Neural cell (in vitro differentiated cells): ENCODE results near the gene PSENEN. TPM values are rescaled to one million over a fixed set of nuclear protein-coding genes. Genes with fewer than 3 reads are reported as not detected.

Experiments
- H2AFZ ChIP-seq: fragments of 200-600, 300-800 bp; sonication (generic), shearing (Covaris generic); 2 replicates; pipeline ENCODE4 v1.6.0; 2014; ENCODE audit warnings: low read depth, mild to moderate bottlenecking, antibody characterized with exemption, low read length, moderate library complexity
- H3F3A ChIP-seq: fragments of 200-600 bp; shearing (Covaris generic); 2 replicates; pipeline ENCODE4 v1.6.1; 2016; ENCODE audit warnings: mild to moderate bottlenecking, moderate library complexity, mixed read lengths, antibody characterized with exemption, low read length; ENCODE audit not compliant: insufficient read depth, poor library complexity, severe bottlenecking
- H3K27ac ChIP-seq: fragments of 200-600, 300-800 bp; sonication (generic), shearing (Covaris generic); 2 replicates; pipeline ENCODE4 v1.5.1; 2014; ENCODE audit warnings: mild to moderate bottlenecking, low read length, moderate library complexity
- H3K27me3 ChIP-seq: fragments of 300-800, 200-600 bp; sonication (generic), shearing (Covaris generic); 2 replicates; pipeline ENCODE4 v1.6.0; 2014; ENCODE audit warnings: mild to moderate bottlenecking, low read depth, low read length, moderate library complexity; ENCODE audit not compliant: insufficient read depth
- H3K36me3 ChIP-seq: fragments of 300-800, 200-600 bp; sonication (generic), shearing (Covaris generic); 2 replicates; pipeline ENCODE4 v1.5.1; 2014; ENCODE audit warnings: mild to moderate bottlenecking, antibody characterized with exemption, low read length, moderate library complexity; ENCODE audit not compliant: insufficient read depth
- H3K4me2 ChIP-seq: fragments of 300-800, 200-600 bp; sonication (generic), shearing (Covaris generic); 2 replicates; pipeline ENCODE4 v1.6.0; 2014; ENCODE audit warnings: mild to moderate bottlenecking, low read length
- H3K4me3 ChIP-seq: fragments of 300-800, 200-600 bp; sonication (generic), shearing (Covaris generic); 2 replicates; pipeline ENCODE4 v1.5.1; 2014; ENCODE audit warnings: mild to moderate bottlenecking, low read length, moderate library complexity
- H3K79me2 ChIP-seq: fragments of 200-600 bp; shearing (Covaris generic); replicated peaks from 2 replicates; pipeline ENCODE4 v1.6.0; 2014; ENCODE audit warnings: mild to moderate bottlenecking, low read length, moderate library complexity; ENCODE audit not compliant: insufficient read depth
- H3K9ac ChIP-seq: fragments of 300-800, 200-600 bp; sonication (generic), shearing (Covaris generic); 2 replicates; pipeline ENCODE4 v1.6.1; 2016; ENCODE audit warnings: mild to moderate bottlenecking, low read length, mixed read lengths
- H3K9me2 ChIP-seq: fragments of 200-600 bp; shearing (Covaris generic); 2 replicates; pipeline ENCODE4 v1.6.1; 2016; ENCODE audit warnings: mild to moderate bottlenecking, low read length, mixed read lengths; ENCODE audit not compliant: insufficient read depth
- H3K9me3 ChIP-seq: fragments of 200-600, 300-800 bp; sonication (generic), shearing (Covaris generic); 2 replicates; pipeline ENCODE4 v1.6.1; 2016; ENCODE audit warnings: mild to moderate bottlenecking, mixed run types, low read length, moderate library complexity, mixed read lengths
- H4K20me1 ChIP-seq: fragments of 200-600 bp; shearing (Covaris generic); 2 replicates; pipeline ENCODE4 v1.6.1; 2016; ENCODE audit warnings: mild to moderate bottlenecking, mixed run types; ENCODE audit not compliant: insufficient read depth
- EP300 ChIP-seq: fragments of 450-650 bp; conservative IDR thresholded peaks from 2 replicates; pipeline ENCODE4 v1.6.1; 2014; ENCODE audit warnings: antibody characterized with exemption, mild to moderate bottlenecking, moderate library complexity; ENCODE audit not compliant: poor library complexity, severe bottlenecking
- EZH2 ChIP-seq: fragments of 200-600, 300-800 bp; shearing (Covaris generic), sonication (generic); IDR thresholded peaks from 2 replicates; pipeline ENCODE4 v1.6.1; 2014; ENCODE audit warnings: antibody characterized with exemption, low read length, borderline replicate concordance, mild to moderate bottlenecking; ENCODE audit not compliant: insufficient read depth, poor library complexity, severe bottlenecking
- MXI1 ChIP-seq: fragments of 450-650 bp; conservative IDR thresholded peaks from 2 replicates; pipeline ENCODE4 v1.6.1; 2014; ENCODE audit warnings: antibody characterized with exemption, mild to moderate bottlenecking; ENCODE audit not compliant: poor library complexity, severe bottlenecking
- POLR2AphosphoS5 ChIP-seq: IDR thresholded peaks from 2 replicates; pipeline ENCODE4 v1.6.1; 2012
- RAD21 ChIP-seq: fragments of 450-650 bp; conservative IDR thresholded peaks from 2 replicates; pipeline ENCODE4 v1.6.1; 2014; ENCODE audit warnings: antibody characterized with exemption, mild to moderate bottlenecking, moderate library complexity
- SMC3 ChIP-seq: fragments of 450-650 bp; conservative IDR thresholded peaks from 2 replicates; pipeline ENCODE4 v1.6.1; 2014; ENCODE audit warnings: antibody characterized with exemption, mild to moderate bottlenecking, moderate library complexity; ENCODE audit not compliant: poor library complexity
- TAF1 ChIP-seq: IDR thresholded peaks from 2 replicates; pipeline ENCODE4 v1.6.1; 2012; ENCODE audit warnings: low read depth
- polyA plus RNA-seq: library from polyadenylated mRNA; depleted of rRNA; stranded (reverse); fragments of >200 nt; gene quantifications from 2 replicates; pipeline ENCODE4 v1.2.3, GENCODE V29; 2014
- TF ChIP-seq, protein P1 (sequence below): fragments of 450-650 bp; IDR thresholded peaks from 2 replicates; pipeline ENCODE4 v1.5.1; 2014; ENCODE audit warnings: antibody characterized with exemption, mild to moderate bottlenecking, moderate library complexity; ENCODE audit not compliant: poor library complexity, severe bottlenecking
- TF ChIP-seq, protein P2 (sequence below): IDR thresholded peaks from 2 replicates; pipeline ENCODE4 v1.6.1; 2012; ENCODE audit warnings: borderline replicate concordance

PSENEN gene
- polyA plus RNA-seq, 1 donor from 2014 or later: 46.2 TPM

DNA sequence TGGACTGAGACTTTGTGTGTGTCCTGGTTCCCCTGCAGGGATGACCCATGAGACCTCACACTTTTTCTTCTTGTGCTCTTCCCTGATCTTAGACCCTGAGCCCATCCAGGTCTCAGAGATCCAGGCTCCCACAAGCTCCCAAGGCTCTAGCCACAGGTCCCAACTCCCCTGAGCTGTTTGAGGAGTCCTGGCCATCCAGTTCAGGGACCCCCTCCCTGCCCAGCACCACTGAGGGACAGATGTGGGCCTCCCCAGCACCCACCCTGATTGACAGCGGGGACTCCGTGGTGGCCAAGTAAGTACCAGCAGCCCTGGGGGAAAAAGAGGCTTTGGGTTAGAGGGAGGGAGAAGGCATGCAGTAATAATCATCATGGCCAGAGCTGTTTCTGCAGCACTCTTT, 14.2 kb downstream of the PSENEN start:
- Histone ChIP-seq H3K27me3 (no peaks in the 10 kb centered on the region), H3K9ac (no peak overlapping the region), H3K4me3 (no peak overlapping the region), H3K4me2 (no peak overlapping the region), H3K36me3 (no peaks in the 10 kb centered on the region), H3K9me2 (no peaks in the 10 kb centered on the region), H3K79me2 (peaks cover 15% of the 10 kb centered on the region), H3K9me3 (no peaks in the 10 kb centered on the region), H3K27ac (no peak overlapping the region), H3F3A (no peaks in the 10 kb centered on the region), H4K20me1 (no peaks in the 10 kb centered on the region), H2AFZ (no peak overlapping the region)
- TF ChIP-seq SMC3 (no peak), POLR2AphosphoS5 (no peak), EZH2 (no peak), TAF1 (no peak), RAD21 (no peak), MXI1 (no peak), EP300 (no peak)
- TF ChIP-seq, protein P1, sequence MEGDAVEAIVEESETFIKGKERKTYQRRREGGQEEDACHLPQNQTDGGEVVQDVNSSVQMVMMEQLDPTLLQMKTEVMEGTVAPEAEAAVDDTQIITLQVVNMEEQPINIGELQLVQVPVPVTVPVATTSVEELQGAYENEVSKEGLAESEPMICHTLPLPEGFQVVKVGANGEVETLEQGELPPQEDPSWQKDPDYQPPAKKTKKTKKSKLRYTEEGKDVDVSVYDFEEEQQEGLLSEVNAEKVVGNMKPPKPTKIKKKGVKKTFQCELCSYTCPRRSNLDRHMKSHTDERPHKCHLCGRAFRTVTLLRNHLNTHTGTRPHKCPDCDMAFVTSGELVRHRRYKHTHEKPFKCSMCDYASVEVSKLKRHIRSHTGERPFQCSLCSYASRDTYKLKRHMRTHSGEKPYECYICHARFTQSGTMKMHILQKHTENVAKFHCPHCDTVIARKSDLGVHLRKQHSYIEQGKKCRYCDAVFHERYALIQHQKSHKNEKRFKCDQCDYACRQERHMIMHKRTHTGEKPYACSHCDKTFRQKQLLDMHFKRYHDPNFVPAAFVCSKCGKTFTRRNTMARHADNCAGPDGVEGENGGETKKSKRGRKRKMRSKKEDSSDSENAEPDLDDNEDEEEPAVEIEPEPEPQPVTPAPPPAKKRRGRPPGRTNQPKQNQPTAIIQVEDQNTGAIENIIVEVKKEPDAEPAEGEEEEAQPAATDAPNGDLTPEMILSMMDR: no peak
- TF ChIP-seq, protein P2, sequence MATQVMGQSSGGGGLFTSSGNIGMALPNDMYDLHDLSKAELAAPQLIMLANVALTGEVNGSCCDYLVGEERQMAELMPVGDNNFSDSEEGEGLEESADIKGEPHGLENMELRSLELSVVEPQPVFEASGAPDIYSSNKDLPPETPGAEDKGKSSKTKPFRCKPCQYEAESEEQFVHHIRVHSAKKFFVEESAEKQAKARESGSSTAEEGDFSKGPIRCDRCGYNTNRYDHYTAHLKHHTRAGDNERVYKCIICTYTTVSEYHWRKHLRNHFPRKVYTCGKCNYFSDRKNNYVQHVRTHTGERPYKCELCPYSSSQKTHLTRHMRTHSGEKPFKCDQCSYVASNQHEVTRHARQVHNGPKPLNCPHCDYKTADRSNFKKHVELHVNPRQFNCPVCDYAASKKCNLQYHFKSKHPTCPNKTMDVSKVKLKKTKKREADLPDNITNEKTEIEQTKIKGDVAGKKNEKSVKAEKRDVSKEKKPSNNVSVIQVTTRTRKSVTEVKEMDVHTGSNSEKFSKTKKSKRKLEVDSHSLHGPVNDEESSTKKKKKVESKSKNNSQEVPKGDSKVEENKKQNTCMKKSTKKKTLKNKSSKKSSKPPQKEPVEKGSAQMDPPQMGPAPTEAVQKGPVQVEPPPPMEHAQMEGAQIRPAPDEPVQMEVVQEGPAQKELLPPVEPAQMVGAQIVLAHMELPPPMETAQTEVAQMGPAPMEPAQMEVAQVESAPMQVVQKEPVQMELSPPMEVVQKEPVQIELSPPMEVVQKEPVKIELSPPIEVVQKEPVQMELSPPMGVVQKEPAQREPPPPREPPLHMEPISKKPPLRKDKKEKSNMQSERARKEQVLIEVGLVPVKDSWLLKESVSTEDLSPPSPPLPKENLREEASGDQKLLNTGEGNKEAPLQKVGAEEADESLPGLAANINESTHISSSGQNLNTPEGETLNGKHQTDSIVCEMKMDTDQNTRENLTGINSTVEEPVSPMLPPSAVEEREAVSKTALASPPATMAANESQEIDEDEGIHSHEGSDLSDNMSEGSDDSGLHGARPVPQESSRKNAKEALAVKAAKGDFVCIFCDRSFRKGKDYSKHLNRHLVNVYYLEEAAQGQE: no peak

DNA sequence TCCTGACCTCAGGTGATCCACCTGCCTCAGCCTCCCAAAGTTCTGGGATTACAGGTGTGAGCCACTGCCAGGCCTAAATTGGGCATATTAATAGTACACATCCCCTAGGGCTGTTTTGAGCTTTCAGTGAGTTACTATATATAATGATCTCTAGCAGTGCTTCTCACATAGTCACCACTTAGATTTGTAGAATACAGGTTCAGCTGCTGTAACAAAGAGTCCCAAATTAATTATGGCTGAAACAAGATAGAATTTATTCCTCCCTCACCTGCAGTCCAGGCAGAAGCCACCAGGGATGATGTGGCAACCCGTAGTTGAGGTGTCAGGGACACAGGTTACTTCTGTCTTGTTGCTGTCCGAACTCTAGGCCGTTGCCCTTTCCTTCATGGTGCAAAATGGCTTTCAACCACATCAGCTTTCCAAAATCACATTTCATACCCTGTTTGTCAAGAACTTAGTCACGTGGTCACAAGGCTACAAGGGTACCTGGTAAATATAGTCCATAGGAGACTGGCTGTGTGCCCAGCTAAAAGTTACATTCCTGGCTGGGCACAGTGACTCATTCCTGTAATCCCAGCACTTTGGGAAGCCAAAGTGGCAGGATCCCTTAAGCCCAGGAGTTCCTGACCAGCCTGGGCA, 15.4 kb downstream of the PSENEN start:
- Histone ChIP-seq H3K27ac (no peak overlapping the region), H4K20me1 (no peaks in the 10 kb centered on the region), H3K9me2 (no peaks in the 10 kb centered on the region), H3K4me3 (no peak overlapping the region), H3F3A (no peaks in the 10 kb centered on the region), H3K4me2 (no peak overlapping the region), H3K27me3 (no peaks in the 10 kb centered on the region), H3K9me3 (no peaks in the 10 kb centered on the region), H3K9ac (no peak overlapping the region), H3K79me2 (peaks cover 15% of the 10 kb centered on the region), H2AFZ (no peak overlapping the region), H3K36me3 (no peaks in the 10 kb centered on the region)
- TF ChIP-seq, protein P1: no peak
- no peak for TF ChIP-seq EZH2
- no peak for TF ChIP-seq RAD21
- TF ChIP-seq SMC3: no peak
- no peak for TF ChIP-seq EP300
- TF ChIP-seq TAF1: no peak
- TF ChIP-seq, protein P2: no peak
- TF ChIP-seq POLR2AphosphoS5: no peak
- no peak for TF ChIP-seq MXI1
